Smooth muscle cell of the umbilical artery (primary cell): Measurements from ENCODE around the gene KLHL21. TPM values are rescaled to one million over a fixed set of nuclear protein-coding genes. Genes with fewer than 3 reads are reported as not detected.

Experiments
- total RNA-seq: library from RNA; depleted of rRNA; stranded (reverse); fragments of >200 nt; gene quantifications from 2 replicates; pipeline ENCODE4 v1.2.3, GENCODE V29; 2014

Gene KLHL21, protein sequence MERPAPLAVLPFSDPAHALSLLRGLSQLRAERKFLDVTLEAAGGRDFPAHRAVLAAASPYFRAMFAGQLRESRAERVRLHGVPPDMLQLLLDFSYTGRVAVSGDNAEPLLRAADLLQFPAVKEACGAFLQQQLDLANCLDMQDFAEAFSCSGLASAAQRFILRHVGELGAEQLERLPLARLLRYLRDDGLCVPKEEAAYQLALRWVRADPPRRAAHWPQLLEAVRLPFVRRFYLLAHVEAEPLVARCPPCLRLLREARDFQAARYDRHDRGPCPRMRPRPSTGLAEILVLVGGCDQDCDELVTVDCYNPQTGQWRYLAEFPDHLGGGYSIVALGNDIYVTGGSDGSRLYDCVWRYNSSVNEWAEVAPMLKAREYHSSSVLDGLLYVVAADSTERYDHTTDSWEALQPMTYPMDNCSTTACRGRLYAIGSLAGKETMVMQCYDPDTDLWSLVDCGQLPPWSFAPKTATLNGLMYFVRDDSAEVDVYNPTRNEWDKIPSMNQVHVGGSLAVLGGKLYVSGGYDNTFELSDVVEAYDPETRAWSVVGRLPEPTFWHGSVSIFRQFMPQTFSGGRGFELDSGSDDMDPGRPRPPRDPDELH
- total RNA-seq = 29.1 and 61.5 TPM in 2 replicates

DNA sequence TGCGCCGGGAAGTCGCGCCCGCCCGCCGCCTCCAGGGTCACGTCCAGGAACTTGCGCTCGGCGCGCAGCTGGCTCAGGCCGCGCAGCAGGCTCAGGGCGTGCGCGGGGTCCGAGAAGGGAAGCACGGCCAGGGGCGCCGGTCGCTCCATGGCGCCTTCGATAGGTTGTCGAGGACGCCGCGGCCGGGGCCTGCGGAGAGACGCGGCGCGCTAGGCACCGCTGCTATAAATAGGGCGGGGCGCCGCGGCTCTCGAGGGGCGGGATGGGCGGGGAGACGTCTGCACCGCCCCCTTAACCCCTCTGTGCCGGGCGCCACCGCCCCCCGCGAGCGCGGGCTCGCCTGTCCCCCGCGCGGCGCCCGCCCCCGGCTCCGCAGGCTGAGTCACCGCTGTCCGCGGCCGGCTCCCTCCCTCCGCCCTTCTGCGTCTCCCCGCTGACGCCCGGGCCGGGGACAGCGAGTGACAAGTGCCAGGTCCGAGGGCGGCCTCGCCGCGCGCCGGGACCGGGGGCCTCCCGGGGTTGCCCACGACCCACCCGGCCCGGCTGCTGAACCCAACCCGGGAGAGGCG lies at the start of gene KLHL21:
KLHL21 (minus strand) TSS at position 201 of the 569 bp plus-strand sequence; CDS start at position 149, 52 bp downstream.

DNA sequence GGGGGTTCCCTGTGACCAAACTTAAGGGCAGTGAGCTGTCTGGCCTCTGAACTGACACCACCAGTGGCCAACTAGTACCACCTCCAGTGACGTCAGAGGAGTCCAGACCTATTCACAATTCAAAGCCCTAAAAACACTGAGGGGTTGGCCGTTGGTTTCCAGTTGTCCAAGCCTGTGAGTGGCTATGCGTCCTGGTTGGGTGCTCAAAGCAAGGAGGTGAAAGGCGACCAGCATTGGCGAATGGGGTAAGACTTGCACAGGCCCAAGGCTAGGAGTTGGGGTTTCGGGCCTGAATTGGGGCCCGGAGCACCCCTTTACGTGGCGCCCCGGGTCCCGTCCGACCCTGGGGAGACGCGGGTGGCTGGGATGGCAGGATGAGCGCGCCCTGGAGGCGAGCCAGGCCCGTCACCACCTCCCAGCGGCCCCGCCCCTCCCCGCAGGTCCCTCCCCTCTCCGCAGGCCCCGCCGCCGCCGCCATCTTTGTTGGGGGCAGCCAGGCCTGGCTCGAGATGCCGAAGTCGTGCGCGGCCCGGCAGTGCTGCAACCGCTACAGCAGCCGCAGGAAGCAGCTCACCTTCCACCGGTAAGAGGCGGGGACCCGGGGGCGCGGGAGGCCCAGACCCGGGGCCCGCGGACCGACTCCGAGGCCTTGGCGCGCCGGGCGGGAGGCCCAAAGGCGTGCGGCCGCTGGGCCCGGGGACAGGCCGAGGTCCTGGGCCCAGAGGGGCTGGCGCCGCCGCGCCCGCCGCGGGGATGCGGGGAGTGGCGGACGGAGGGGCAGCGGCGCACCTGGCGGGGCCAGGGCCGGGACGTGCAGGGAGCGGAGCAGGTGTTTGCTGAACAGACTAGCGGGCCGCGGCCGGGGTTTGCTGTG lies 22.3 kb upstream of the KLHL21 start, which contains the start of gene THAP3:
THAP3 (plus strand) TSS at position 159 of the 874 bp plus-strand sequence; CDS start at position 510, 351 bp downstream.

DNA sequence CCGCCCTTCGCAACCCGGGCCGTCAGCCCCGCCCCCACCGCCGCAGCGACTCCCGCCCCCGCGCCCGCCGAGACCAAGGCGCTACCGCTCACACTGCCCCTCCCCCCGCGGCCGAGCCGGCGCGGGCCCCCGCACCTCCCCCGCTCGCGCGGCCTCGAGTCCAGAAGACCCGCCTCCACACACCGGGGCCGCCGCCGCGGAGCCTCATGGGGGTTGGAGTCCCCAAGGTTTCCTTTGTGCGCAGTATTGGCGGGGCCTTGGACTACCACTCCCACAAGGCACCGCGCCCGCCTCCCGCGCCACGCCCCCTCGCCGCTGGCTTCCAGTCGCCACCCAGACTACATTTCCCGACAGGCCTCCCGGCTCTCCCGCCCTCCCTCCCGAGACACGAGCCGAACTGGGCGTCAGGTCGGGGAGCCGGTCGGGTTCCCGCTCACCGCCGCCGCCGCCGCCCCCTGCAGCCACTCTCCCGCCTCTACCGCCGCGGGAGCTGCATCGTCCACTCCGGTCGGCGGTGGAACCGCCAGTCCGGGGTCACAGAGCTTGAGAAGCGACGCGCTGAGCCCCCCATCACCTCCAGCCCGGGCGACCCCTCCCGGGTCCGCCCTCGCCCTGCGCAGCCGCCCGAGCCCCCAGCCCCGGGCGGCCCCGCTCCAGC lies 10.8 kb upstream of the KLHL21 start, which contains the start of gene PHF13:
PHF13 (plus strand) TSS at position 371 of the 658 bp plus-strand sequence. CDS start 336 bp downstream, outside the sequence.

DNA sequence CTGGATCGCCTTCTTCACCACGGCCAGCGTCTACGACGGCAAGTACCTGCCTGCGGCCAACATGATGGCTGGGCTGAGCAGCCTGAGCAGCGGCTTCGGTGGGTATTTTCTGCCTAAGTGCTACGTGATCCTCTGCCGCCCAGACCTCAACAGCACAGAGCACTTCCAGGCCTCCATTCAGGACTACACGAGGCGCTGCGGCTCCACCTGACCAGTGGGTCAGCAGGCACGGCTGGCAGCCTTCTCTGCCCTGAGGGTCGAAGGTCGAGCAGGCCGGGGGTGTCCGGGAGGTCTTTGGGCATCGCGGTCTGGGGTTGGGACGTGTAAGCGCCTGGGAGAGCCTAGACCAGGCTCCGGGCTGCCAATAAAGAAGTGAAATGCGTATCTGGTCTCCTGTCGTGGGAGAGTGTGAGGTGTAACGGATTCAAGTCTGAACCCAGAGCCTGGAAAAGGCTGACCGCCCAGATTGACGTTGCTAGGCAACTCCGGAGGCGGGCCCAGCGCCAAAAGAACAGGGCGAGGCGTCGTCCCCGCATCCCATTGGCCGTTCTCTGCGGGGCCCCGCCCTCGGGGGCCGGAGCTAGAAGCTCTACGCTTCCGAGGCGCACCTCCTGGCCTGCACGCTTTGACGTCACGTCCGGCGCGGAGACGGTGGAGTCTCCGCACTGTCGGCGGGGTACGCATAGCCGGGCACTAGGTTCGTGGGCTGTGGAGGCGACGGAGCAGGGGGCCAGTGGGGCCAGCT lies 23.1 kb downstream of the KLHL21 start, which contains the start of gene ZBTB48:
ZBTB48 (plus strand) TSS at position 621 of the 745 bp plus-strand sequence. CDS start 616 bp downstream, outside the sequence.

DNA sequence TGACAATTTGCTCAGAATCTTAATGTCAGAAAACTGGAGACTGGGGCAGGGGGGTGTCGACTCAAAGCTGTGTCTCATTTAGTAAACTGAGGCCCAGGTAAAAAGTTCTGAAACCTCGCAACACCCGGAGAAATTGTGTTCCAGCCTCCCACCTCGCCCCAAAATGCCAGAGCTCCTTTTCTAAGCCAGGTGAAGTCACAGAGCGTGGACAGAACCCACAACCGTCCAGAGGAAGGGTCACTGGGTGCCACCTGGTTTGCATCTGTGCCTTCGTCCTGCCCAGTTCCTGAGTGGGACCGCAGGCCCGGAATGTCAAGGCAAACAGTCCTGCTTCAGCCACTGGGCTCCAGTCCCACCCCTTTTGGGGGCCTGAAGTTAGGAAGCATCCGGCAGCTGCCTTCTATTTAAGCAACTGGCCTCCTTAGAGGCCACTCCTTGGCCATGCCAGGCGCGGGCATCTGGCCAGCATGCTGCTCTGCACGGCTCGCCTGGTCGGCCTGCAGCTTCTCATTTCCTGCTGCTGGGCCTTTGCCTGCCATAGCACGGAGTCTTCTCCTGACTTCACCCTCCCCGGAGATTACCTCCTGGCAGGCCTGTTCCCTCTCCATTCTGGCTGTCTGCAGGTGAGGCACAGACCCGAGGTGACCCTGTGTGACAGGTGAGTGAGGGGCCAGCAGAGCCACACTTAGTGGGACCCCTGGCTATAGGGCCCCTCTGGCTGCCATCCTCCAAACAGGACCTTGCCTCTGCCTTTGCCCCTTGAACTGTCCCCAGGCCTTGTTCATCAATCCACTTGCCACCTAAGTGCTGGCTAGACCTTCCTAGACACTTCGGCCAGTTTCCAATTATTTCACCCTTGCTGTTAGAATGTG lies 47.5 kb downstream of the KLHL21 start, which contains the start of gene TAS1R1:
TAS1R1 (plus strand) TSS at position 401 of the 872 bp plus-strand sequence; CDS start at position 468, 67 bp downstream.

DNA sequence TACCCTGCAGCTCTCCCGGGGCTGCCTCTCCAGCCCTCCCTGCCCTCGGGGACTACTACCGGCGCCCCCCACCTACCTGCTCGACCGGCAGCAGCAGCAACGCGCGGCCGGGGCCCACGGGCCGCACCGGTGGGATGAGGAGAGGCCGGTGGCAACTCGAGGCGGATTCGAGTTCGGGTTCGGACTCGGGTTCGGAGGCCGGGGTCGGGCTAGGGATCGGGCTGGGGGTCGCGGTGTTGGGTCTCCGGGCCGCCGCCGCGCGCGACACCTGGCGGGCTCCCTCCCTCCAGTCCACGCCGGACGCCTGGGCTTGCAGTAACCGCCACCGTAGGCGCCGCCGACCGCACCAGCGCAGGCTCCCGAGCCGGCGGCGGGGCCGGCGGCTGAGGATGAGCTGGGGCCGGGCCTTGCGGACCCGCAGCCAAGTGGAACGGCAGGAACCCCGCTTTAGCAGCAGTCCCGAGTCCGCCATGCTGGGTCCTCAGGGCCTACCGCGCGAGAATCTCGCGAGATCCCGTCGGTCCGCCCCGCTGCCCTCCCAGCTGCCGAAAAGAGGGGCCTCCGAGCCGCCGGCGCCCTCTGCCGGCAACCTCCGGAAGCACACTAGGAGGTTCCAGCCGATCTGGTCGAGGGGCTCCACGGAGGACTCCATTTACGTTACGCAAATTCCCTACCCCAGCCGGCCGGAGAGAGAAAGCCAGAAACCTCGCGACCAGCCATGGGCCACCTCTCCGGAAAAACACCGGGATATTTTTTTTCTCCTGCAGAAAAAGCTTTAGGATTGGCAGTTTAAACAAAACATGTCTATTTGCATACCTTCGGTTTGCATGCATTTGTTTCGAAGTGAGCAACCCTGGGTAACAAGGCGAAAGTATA lies 48.4 kb downstream of the KLHL21 start, which contains the start of gene NOL9:
NOL9 (minus strand) TSS at position 483 of the 876 bp plus-strand sequence; CDS start at position 472, 11 bp downstream.

Other genes with a start within 250 kb of the KLHL21 start
- gene ACOT7, start 209.1 kb downstream of the KLHL21 start, total RNA-seq = 26.1 and 50.6 TPM in 2 replicates
- 0.37 TPM in 1 of 2 replicates, not detected in the other for gene HES2, start 182.9 kb downstream of the KLHL21 start, total RNA-seq
- gene ESPN, start 178.1 kb downstream of the KLHL21 start, total RNA-seq = 0.05 TPM in 1 of 2 replicates, not detected in the other
- 4.2 and 13.4 TPM in 2 replicates for gene TNFRSF25, start 136.7 kb downstream of the KLHL21 start, total RNA-seq
- gene PLEKHG5, start 111.2 kb downstream of the KLHL21 start, total RNA-seq = 11.3 and 32.3 TPM in 2 replicates
- 20.8 and 30.5 TPM in 2 replicates for gene NOL9, start 48.4 kb downstream of the KLHL21 start, total RNA-seq
- not detected in 2 replicates for gene TAS1R1, start 47.6 kb downstream of the KLHL21 start, total RNA-seq
- gene ZBTB48, start 22.9 kb downstream of the KLHL21 start, total RNA-seq = 12.1 and 16.0 TPM in 2 replicates
- gene PHF13, start 10.9 kb upstream of the KLHL21 start, total RNA-seq = 13.7 and 19.3 TPM in 2 replicates
- 13.7 and 19.6 TPM in 2 replicates for gene THAP3, start 22.0 kb upstream of the KLHL21 start, total RNA-seq
- gene DNAJC11, start 98.9 kb upstream of the KLHL21 start, total RNA-seq = 37.7 and 75.8 TPM in 2 replicates
- 35.2 and 53.4 TPM in 2 replicates for gene CAMTA1, start 182.6 kb upstream of the KLHL21 start, total RNA-seq